Astrocyte (in vitro differentiated cells and primary cell): ENCODE data around the gene CSTF2T.

Source experiments
- EZH2 ChIP-seq: IDR thresholded peaks from 2 replicates; pipeline ENCODE4 v1.6.1; 2012; ENCODE audit warnings: mild to moderate bottlenecking, low read length, inconsistent platforms; ENCODE audit not compliant: insufficient read depth
- TF ChIP-seq, protein P1 (sequence below): IDR thresholded peaks from 2 replicates; pipeline ENCODE4 v1.5.1; 2011; ENCODE audit warnings: low read depth, mild to moderate bottlenecking, inconsistent platforms, low read length, moderate library complexity; ENCODE audit not compliant: insufficient read depth

DNA sequence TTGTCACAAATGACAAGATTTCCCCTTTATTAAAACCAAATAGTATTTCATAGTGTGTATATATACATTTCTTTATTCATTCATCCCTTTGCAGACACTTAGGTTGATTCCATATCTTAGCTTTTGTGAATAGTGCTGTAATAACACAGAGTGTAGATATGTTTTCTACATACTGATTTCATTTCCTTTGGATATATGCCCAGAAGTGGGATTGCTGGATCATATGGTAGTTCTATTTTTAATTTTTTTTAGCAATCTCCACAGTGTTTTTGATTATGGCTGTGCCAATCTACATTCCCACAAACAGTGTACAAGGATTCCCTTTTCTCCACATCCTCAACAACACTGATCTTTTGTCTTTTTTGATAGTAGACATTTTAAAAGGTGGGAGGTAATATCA is 46.4 kb downstream of the CSTF2T start:
- TF ChIP-seq, protein P1, sequence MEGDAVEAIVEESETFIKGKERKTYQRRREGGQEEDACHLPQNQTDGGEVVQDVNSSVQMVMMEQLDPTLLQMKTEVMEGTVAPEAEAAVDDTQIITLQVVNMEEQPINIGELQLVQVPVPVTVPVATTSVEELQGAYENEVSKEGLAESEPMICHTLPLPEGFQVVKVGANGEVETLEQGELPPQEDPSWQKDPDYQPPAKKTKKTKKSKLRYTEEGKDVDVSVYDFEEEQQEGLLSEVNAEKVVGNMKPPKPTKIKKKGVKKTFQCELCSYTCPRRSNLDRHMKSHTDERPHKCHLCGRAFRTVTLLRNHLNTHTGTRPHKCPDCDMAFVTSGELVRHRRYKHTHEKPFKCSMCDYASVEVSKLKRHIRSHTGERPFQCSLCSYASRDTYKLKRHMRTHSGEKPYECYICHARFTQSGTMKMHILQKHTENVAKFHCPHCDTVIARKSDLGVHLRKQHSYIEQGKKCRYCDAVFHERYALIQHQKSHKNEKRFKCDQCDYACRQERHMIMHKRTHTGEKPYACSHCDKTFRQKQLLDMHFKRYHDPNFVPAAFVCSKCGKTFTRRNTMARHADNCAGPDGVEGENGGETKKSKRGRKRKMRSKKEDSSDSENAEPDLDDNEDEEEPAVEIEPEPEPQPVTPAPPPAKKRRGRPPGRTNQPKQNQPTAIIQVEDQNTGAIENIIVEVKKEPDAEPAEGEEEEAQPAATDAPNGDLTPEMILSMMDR: no peak
- TF ChIP-seq EZH2: no peak
